Keratinocyte (primary cell): Measurements from ENCODE around the gene CANX.

Source experiments
- EZH2 ChIP-seq: IDR thresholded peaks from one replicate; pipeline ENCODE4 v1.6.1; 2012; ENCODE audit warnings: inconsistent platforms, mild to moderate bottlenecking, low read length, moderate library complexity
- TF ChIP-seq, protein P1 (sequence below), 3 experiments: IDR thresholded peaks in 1 of 3; conservative IDR thresholded peaks in 1 of 3; optimal IDR thresholded peaks in 1 of 3; 2 replicates in 2 of 3; 3 replicates in 1 of 3; pipeline versions ENCODE3 to v1.5.1; 2011; ENCODE audit warnings: low read length in 3 of 3, mild to moderate bottlenecking in 3 of 3, moderate library complexity in 2 of 3, control low read depth in 1 of 3, inconsistent platforms in 1 of 3; ENCODE audit not compliant: insufficient read depth in 2 of 3; ENCODE audit errors: extremely low read depth in 1 of 3

- TF ChIP-seq, protein P1, sequence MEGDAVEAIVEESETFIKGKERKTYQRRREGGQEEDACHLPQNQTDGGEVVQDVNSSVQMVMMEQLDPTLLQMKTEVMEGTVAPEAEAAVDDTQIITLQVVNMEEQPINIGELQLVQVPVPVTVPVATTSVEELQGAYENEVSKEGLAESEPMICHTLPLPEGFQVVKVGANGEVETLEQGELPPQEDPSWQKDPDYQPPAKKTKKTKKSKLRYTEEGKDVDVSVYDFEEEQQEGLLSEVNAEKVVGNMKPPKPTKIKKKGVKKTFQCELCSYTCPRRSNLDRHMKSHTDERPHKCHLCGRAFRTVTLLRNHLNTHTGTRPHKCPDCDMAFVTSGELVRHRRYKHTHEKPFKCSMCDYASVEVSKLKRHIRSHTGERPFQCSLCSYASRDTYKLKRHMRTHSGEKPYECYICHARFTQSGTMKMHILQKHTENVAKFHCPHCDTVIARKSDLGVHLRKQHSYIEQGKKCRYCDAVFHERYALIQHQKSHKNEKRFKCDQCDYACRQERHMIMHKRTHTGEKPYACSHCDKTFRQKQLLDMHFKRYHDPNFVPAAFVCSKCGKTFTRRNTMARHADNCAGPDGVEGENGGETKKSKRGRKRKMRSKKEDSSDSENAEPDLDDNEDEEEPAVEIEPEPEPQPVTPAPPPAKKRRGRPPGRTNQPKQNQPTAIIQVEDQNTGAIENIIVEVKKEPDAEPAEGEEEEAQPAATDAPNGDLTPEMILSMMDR (optimal IDR thresholded peaks at IDR 0.05 in 1 of 3, IDR thresholded peaks at IDR 0.05 in 1 of 3, conservative IDR thresholded peaks at IDR 0.05 in 1 of 3; ENCODE audit: extremely low read depth in 1 of 3, insufficient read depth in 2 of 3, low read length in 3 of 3) = no peak
- TF ChIP-seq EZH2 = no peak
These were observed 33.1 kb downstream of the CANX start for GRCh38 chr5:179731791-179732411.
